SIG-M5 treated with dmso at 0.1 percent for 504 hours (cell line): ENCODE measurements around the gene NAV2.

Experiments
- DNase-seq: peaks from one replicate; lab custom pipeline; 2025; ENCODE audit not compliant: unreplicated experiment; lab: John Stamatoyannopoulos, UW

Gene NAV2

DNA sequence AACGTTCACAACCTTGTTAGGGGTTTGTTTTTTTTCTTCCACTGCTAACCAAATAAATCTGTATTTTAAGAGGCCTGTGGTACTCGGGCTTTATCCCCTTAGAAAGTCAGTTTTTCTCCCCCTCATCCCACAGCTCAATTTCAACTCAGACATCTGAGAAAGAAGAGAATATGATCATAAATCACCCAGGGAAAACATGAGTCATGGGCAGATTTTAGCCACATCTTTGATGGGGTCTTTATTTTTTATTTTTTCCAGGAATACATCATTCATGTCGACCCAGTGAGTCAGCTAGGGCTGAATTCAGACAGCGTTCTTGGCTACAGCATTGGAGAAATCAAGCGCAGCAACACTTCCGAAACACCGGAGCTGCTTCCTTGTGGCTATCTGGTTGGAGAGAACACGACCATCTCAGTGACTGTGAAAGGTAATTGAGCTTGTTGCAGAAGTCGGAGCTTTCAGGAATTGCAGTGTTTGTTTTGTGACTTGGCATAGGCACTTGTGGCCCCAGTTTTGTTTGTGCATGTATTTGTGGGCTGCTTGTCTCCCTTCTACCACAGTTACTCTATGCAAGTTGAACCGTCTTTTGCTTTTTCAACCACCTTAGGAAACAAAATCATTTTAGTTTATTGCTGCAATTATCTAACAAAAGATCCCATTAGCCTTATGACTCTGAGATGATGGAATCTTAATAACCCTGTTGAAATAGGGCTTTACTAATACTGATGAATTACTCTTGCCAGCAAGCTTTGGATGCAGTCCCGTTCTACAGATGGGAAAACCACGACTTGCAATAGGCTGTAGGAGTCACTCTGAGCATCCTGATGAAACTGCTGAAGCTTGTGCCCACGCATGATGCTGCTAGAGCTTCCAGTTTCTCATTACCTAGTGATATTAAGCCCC lies 384.9 kb downstream of the NAV2 start:
- DNase-seq, result no peak

DNA sequence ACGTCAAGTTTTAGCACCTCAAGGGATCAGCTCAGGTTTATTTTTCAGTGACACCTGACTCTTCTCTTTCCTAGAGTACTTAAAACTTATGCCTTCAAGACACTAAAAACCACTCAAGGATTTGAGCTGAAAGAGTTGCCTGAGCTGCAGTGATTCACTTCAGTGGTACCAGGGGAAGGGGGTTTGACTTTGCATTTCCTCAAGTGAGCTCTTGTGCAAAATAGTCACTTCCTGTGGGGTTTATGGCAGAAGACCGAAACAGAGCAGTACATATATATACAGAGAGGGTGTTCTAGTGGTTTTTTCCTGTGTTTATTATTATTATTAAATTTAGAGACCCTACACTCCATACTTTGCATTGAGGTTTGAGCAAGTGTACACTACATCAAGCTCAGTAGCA lies 386.9 kb downstream of the NAV2 start:
- no peak for DNase-seq

DNA sequence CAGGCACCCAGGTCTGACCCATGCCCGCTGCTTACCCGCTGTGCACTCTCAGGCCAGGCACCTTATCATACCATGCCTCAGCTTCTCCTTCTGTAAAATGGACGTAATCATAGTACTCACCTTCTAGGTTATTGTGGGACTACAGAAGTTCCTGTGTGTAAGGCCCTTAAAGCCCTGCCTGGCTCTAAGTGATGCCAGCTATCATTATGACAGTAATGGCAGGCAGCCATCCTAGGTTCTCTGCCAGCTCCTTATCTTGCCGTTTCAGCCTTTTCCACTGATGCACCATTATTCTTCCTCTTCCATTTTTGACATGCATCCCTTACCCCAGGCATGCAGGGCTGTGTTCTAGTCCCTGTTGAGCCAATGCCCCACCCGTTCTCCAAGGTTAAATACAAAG lies 389.8 kb downstream of the NAV2 start:
- no peak for DNase-seq

DNA sequence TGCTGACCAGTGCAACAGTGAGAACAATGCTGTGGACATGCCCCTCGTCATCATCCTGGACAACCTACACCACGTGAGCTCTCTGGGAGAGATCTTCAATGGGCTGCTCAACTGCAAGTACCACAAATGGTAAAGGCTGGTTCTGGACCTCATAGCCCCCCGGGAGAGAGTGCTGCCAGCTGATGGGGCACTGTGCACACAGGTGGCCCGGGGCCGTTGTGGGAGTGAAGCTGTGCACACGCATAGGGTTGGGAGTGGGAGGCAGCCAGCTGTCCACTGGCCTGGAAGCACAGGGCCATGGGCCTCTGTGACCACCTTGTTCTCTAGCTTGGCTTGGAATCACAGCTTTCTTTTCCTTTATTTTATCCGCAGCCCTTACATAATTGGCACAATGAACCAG lies 390.6 kb downstream of the NAV2 start:
- no peak for DNase-seq

DNA sequence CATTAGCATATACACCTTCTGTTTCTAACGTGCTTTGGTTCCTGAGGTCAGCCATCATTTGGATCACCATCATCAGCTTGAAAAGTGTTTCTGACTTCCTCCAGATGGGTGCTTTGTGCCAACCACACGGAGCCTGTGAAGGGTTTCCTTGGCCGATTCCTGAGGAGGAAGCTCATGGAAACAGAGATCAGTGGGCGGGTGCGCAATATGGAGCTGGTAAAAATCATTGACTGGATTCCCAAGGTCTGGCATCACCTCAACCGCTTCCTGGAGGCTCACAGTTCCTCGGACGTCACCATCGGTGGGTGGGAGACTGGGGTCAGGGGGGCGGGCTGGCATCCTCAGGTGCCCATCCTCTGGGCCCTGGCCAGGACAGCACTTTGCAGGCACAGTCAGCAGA lies 392.8 kb downstream of the NAV2 start:
- no peak for DNase-seq

DNA sequence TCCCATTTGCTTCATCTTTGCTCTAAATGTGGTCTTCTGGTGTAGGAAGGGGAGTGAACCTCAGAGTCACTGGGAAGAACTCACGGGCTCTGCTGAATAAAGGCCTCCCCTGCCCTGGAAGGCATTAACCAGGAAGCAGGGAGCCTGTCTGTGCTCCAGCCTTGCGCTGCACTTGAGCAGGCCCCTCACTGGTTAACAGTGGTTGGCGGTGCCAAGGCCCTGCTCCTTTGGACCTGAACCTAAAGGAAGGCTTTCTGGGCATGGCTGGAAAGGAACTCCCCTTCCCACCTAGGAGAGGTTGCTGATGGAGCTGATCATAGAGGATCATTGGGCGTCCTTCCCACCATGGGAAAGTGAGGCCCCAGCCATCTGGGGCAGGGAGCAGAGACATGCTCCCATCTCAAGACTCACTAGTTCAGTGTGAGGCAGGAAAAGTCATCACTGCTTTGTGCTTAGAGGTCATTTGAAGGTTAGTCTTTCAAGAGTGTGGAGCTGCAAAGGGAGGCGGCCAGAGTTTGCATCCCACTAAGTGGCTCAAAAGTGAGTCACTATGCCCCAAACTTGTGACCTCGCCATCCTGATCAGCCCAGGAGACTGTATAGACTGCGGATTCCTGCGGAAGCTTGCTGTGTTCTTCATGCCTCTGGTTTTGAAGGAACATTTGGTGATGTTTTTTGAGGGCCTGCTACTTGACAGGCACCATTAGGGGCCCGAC lies 397.3 kb downstream of the NAV2 start:
- no peak for DNase-seq

DNA sequence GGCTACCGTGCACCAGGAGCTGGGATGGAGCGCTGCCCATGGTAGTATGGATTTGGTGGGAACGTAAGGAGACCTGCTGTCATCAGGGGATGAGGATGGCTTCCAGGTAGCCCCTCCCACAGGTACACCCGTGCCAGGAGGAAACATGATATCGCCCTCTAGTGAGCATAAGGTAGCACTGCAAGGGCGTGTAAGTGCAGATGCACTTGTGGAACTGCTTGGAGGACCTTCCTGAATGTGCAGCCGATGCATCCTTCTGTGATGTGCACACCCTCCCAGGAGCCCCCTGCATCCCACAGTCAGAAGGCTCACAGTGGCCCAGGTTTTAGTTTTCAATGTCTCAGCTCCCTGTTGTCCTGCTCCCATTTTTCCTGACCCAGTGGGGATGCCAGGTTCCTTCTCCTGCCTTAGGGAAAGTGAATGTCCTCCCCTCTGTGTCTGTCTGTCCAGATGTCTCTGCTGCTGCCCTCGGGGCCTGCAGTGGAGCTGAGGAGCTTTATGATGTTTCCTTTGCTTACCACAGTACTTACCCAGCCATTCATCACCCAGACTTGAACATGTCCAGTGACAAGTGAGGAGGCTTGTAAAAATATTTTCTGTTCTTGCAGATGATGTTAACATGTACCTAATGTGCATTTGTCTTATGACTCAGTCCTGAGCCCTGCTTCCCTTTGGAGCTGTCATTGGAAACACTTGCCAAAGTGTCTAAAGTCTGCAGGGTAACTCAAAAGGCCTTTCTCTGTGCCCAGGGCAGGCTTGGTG lies 398.5 kb downstream of the NAV2 start:
- peak; percentile 11 for DNase-seq

DNA sequence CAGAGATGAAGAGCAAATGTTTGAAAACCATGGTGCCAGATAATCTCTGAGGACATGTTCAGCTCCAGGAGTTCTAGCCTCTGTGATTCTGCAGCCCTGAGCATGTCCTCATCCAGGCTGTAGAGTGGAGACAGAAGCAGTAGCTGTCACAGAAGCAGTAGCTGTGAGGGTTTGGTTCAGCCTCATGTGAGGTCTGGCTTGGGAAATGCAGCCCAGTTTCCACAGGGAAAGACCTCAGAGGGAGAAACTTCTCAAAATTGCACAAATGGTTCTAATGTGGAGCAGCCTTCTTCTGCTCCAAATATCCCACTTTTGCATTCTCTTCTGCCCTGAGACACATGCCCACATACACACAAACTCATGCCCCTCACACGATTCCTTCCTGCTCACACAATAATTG lies 399.2 kb downstream of the NAV2 start:
- DNase-seq, result no peak

DNA sequence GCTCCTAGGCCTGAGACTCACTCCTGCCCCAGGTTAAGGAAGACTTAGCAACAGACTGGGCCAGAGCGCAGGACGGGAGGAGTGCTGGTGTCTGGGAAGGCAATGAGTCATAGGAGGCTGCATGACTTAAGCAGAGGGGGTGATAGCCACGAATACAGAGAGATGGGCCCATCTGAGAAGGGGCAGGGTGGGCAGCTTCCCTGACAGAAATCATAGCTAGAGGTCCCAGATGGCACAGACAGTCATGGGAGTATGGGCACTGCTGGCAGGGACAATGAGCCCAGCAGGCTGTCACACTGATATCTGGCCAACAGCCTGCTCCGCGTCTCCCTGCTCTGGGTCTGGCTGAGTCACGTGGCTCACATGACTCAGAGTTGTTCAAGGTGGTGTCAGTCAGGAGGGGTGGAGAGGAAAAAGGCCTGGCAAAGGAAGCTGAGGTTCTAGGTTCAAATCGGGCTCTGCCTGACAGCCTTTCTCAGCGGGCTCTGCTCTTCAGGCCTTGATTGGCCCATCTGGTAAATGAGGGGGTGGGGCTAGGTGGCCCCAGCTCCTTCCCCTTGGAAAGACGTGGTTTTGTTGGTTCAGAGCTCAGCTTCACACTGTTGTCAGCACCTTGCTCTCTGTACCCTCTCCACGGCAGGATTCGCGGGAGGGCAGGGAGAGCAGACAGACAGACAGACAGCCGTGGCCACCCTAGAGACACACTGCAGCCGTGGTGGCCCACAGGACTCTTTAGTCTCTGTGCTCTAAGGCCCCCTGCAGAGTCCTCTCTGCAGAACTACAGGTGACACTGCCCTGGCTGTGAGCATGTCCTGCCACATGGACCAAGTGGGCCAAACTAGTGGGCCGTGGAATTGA lies 399.9 kb downstream of the NAV2 start:
- DNase-seq, result peak; percentile 6

DNA sequence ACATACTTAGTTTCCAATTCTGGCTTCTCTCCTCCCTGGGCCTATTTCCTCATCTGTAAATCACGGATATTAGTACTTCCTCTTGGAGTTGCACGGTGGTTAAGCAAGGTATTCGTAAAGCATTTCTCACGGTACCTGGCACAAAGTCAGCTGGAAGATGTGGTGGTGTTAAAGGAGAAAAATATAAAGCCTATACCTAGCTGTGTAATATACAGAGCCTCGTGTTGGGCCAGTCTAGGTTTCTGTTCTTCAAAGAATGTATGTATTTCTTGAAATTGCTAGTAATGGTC lies 400.5 kb downstream of the NAV2 start:
- DNase-seq, result no peak

DNA sequence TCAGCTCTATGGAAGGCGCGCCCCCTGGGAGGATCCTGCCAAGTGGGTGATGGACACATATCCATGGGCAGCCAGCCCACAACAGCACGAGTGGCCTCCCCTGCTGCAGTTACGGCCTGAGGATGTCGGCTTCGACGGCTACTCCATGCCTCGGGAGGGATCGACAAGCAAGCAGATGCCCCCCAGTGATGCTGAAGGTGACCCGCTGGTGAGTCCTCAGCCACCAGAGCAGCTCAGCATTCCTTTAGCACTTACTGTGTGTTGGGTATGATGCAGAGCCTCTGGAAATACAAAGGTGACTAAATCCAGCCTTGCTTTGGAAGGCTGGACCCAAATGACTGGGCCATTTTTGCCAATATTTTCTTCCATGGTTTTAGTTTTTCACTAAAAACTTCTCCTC lies 402.0 kb downstream of the NAV2 start:
- DNase-seq, result no peak

DNA sequence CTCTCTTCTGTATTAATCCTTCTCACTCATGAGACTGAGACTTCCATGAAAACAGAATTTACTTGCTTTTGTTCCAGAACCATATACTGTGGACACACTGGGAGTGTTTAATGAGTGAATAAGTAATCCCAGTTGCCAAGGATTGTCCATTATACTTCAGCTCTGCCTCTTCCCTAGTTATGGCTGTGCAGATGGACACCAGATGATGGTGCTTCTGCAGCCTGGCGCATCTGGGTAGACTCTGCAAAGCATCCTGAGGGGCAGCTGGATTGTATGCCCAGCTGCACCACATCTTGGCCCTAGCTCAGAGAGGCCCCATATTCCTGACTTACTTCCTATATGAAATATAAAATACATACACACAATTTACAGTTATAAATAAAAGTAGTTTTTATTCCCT lies 404.2 kb downstream of the NAV2 start:
- no peak for DNase-seq

DNA sequence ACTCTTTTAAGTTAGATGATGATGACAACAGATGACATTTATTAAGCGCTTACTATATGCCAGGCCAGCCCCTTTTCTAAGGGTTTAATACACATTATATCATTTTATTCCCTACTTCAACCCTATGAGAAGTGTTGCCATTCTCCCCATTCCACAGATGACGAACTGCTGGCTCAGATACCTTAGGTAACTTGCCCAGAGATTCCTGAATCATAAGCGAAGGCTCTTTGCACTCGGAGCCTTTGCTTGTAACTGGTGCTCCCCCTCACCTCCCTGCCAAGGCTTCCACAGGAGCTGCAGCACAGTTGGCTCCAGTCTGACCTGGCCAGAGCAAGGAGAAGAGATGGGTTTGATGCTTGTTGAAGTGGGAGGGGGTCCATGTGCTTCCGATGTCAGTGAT lies 404.7 kb downstream of the NAV2 start:
- no peak for DNase-seq

DNA sequence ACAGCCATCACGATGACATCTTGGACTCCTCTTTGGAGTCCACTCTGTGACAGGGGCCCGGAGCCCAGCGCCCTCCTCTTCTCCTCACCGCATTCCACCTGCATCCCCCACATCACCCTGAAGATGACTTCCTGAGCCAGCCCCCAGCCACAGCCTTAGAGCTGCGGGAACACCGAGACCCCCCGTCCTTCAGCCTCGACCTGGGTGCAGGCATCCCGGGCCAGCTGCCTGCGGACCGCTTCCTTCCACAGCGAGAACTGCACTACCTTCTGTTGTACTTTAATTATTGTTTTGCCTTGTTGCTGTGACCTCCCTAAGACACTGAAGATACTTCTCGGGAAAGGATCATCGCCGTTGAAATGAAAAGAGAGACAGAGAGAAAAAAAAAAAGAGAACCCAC lies 405.6 kb downstream of the NAV2 start:
- DNase-seq, result no peak

DNA sequence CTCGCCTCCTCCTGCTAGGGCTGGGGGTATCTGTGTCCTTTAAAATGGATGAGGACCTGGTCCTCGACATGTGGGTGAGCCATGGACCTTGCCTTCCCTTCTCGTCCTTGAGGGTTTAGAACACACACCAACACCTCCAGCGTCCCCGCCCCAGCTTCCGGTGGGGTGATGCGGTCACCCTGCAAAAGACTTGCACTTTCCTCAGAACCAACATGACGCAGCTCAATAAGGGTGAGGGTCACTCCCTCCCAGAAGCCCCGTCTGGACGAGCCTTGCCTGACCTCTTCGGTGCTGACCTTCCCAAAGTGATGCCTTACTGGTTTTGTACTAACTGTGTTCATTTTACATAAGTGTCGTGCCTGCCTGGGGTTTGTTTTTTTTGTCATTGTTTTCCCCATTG lies 406.7 kb downstream of the NAV2 start:
- no peak for DNase-seq

DNA sequence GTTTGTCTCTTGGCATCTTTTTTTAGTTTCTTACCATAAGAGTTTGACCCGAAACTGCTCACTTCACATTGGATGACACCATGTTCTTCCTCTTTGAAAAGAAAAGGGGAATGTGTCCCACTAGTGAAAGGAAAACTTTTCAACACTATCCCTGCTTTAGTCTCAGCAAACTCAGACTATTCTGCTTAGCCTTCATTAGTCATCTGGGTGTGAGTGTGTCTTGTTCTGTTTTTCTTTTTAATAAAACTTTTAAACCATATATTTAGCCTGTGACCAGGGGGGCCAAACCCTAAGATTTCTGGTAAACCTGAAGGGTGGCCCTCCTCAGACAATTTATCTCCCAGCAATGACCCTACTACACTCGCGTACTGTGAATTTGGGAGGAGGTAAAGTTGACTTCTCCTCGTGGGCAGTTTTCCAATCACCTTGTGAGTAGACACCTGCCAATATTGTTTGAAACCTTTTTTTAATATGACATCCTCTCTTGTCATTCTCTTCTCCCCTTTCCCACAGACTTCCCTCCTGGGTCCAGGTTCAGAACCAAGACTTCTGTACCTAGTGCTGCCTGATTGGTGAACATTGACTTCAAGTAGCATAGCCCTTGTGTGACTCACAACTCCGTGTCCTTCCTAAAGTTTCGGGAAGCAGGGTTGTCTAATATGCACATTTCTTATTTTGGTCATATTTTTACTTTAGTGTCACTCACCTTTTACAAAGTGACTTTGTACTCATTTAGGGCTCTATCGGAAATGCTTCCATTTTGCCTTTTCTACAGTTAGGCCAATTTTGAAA lies 407.7 kb downstream of the NAV2 start:
- no peak for DNase-seq

DNA sequence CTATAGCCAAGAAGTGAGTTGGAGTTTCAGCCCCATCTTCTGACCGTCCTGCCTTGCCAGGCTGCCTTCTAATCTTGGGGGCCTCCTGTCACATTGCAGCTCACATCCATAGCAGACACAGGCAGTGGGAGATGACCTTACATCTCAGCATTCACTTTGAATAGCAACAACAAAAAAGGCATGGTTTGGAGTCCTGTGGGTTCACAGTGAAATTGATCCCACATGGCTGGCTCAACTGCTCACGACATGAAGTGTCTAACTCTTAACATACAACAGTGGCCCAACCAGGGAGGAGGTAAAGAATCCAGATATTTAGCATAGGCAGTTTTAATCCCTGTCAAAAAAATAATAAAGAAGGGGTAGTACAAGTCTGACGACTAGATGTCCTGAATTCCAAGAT lies 409.5 kb downstream of the NAV2 start:
- DNase-seq, result no peak

DNA sequence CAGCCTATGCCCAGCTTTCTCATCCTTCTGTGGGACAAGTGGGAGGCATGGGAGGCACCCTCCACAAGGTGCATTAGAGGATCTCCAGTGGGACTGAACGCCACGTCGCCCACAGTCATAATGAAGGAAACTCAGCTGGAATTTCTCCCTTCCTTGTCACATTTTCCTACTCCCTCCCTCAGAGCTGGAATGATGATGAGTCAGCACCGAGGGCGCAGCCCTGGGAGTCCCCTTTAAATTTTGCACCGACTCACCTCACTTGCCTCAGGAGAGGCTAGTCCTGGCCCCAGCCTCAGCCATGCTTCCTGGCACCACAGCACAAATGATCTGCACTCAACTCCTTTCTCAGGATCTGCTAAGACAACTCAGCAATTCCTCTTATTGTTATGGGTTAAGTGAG lies 413.3 kb downstream of the NAV2 start:
- DNase-seq, result no peak

DNA sequence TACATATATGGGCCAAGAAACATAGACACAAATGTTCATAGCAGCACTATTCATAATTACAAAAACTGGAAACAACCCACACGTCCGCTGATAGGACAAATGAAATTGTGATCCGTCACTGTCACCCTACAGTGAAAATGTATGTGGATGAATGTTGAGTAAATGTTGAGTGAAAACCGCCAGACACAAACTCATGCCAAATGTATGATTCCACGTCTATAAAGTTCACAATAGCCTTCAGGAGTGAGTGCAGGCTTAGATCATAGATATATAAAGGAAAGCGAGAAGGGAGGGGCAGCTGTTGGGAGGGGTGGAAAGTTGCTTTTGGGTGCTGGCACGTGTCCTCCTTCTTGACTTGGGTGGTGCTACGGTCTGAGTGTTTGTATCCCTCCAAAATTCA lies 414.1 kb downstream of the NAV2 start:
- DNase-seq, result no peak
